Type B pancreatic cell (in vitro differentiated cells): ENCODE measurements around the gene LRRC1. TPM values are rescaled to one million over a fixed set of nuclear protein-coding genes. Genes with fewer than 3 reads are reported as not detected.

Source experiments
- DNase-seq: peaks from one replicate; pipeline ENCODE4 v3.0.0; 2021; ENCODE audit warnings: mixed read lengths; ENCODE audit not compliant: unreplicated experiment; ENCODE audit errors: extremely low spot score
- H3K27ac Mint-ChIP-seq: 2 replicates; pipeline ENCODE4 v1.8.0; 2021; ENCODE audit warnings: mild to moderate bottlenecking, mixed read lengths
- H3K27me3 Mint-ChIP-seq: 2 replicates; pipeline ENCODE4 v1.8.0; 2021; ENCODE audit warnings: mixed read lengths
- H3K36me3 Mint-ChIP-seq: 2 replicates; pipeline ENCODE4 v1.8.0; 2021; ENCODE audit warnings: mixed read lengths
- H3K4me1 Mint-ChIP-seq: one replicate; pipeline ENCODE4 v1.8.0; 2021; ENCODE audit warnings: mixed read lengths; ENCODE audit not compliant: unreplicated experiment
- H3K4me3 Mint-ChIP-seq: 2 replicates; pipeline ENCODE4 v1.8.0; 2021; ENCODE audit warnings: mild to moderate bottlenecking, mixed read lengths
- H3K9me3 Mint-ChIP-seq: 2 replicates; pipeline ENCODE4 v1.8.0; 2021; ENCODE audit warnings: mixed read lengths
- CTCF ChIP-seq: fragments of 200-600 bp; sonication (generic); conservative IDR thresholded peaks from 2 replicates; pipeline ENCODE4 v1.5.0; 2021; ENCODE audit warnings: antibody characterized with exemption, mild to moderate bottlenecking
- long read RNA-seq: library from polyadenylated mRNA; unstranded; transcript quantifications from one replicate; pipeline ENCODE4 v2.0.0, GENCODE V29; 2020
- total RNA-seq: library from RNA; stranded (reverse); gene quantifications from 2 replicates; pipeline ENCODE4 v1.2.1, GENCODE V29; 2021; ENCODE audit warnings: low replicate concordance

Gene LRRC1
- 28.9 and 60.0 TPM in 2 replicates for total RNA-seq
- long read RNA-seq, transcript LRRC1-202 (14 exons, 3,180 nt): major isoform, 15 of 44 reads
- long read RNA-seq, partial matches to known transcripts: 23 of 44 reads
- long read RNA-seq, other reads (novel, unspliced or antisense): 6 of 44 reads

DNA sequence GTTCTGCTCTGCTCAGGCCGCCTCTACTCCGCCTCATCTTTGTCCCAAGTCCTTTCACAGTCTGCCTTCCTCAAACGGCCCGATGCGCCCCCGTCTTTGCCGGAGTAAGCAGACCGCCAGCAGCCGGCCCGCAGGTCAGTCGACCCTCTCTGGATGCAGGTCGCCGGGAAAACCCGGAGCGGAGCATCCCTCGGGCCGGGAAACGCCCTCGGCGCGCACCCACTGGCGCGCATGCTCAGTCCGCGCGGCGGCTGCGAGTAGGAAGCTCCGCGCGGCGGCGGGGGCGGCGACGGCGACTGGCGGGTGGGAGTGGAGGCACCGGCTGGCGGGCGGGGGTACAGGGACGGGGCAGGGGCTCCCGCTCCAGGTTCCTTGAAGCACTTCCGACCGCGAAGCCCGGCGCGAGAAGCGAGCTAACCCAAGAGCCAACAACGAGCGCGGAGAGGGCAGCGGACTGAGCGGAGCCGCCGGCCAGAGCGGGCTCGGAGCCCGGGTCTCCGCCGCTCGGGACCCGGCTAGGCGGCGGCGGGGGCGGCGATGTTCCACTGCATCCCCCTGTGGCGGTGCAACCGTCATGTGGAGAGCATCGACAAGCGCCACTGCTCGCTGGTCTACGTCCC lies at the start of gene LRRC1:
Gene LRRC1 (plus strand): TSS at position 286 of the 620 bp plus-strand sequence. CDS start 252 bp downstream, at position 538.
- peak within 1 kb of the TSS; percentile 99 for H3K27ac Mint-ChIP-seq
- peak; percentile 98 for DNase-seq
- H3K4me3 Mint-ChIP-seq: peak within 1 kb of the TSS; percentile 98
- H3K9me3 Mint-ChIP-seq: no peaks in the 10 kb centered on the region
- H3K27me3 Mint-ChIP-seq: peaks cover 14% of the 10 kb centered on the region
- H3K4me1 Mint-ChIP-seq: peaks cover 39% of the 10 kb centered on the region
- H3K36me3 Mint-ChIP-seq: peaks cover 4% of the 10 kb centered on the region
- no peak for TF ChIP-seq CTCF

DNA sequence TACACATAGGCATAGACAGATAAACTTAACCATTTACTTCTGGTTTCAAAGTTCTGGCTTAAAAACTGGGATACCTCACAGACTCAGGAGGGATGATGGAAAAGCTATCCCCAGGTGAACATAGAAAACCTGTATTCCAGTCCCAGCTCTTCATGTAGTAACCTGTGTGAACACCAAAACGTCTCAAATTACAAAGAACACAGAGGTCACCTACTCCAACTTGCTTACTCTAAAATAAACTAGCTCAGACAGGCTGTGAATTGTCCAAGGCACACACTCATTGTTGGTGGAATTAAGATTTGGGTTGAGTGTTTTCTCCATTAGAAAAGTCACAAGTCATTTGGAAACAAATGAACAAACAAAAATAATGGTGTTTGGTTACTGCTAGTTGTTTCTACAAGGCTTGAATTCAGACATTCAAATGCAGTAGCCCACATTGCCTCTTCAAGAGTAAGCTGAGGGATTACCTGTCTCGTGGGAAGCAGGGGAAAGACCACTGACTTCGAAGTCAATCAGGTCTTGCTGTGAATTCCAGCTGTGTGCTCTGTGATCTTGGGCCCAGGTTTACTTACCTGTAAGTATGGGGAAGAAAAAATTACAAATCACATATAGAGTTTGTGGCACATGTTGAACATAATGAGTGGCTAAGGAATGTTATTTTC lies 48.2 kb upstream of the LRRC1 start:
- peak overlapping the region; percentile 62 for H3K4me3 Mint-ChIP-seq
- peaks cover 13% of the 10 kb centered on the region for H3K4me1 Mint-ChIP-seq
- no peak for DNase-seq
- peak overlapping the region; percentile 62 for H3K27ac Mint-ChIP-seq
- H3K9me3 Mint-ChIP-seq: no peaks in the 10 kb centered on the region
- H3K27me3 Mint-ChIP-seq: no peaks in the 10 kb centered on the region
- H3K36me3 Mint-ChIP-seq: peaks cover 15% of the 10 kb centered on the region
- TF ChIP-seq CTCF: no peak

- H3K9me3 Mint-ChIP-seq: no peaks in the 10 kb centered on the region
- no peak for TF ChIP-seq CTCF
- H3K27ac Mint-ChIP-seq: peak overlapping the region; percentile 86
- peaks cover 8% of the 10 kb centered on the region for H3K4me1 Mint-ChIP-seq
- DNase-seq: no peak
- H3K4me3 Mint-ChIP-seq: no peak overlapping the region
- H3K36me3 Mint-ChIP-seq: peaks cover 7% of the 10 kb centered on the region
- no peaks in the 10 kb centered on the region for H3K27me3 Mint-ChIP-seq
These were observed 44.7 kb upstream of the LRRC1 start for GRCh38 chr6:53750052-53750650.

GRCh38 chr6:53751417-53751816 lies 43.4 kb upstream of the LRRC1 start:
- no peak overlapping the region for H3K4me3 Mint-ChIP-seq
- TF ChIP-seq CTCF: no peak
- H3K27me3 Mint-ChIP-seq: no peaks in the 10 kb centered on the region
- H3K4me1 Mint-ChIP-seq: peaks cover 7% of the 10 kb centered on the region
- H3K27ac Mint-ChIP-seq: no peak overlapping the region
- H3K9me3 Mint-ChIP-seq: no peaks in the 10 kb centered on the region
- no peak for DNase-seq
- H3K36me3 Mint-ChIP-seq: peaks cover 7% of the 10 kb centered on the region

DNA sequence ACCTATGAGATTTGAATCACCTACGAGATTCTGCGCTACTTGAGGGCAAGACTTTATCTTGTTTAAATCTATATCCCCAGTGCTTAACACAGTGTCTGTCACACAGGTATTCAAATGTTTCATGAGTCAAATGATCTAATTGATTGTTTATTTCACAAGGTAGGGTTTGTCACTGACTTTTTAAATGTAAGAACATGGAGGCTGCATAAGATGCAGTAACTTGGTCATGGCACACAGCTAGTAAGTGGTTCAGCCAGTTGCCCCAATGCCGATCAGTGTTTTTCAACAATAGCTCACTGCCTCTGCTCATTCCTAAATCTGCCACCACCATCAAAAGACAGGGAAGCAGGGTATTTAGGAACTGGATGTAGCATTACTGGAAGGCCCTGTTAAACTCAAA lies 42.4 kb upstream of the LRRC1 start:
- H3K27ac Mint-ChIP-seq: peak overlapping the region; percentile 35
- peaks cover 7% of the 10 kb centered on the region for H3K36me3 Mint-ChIP-seq
- no peaks in the 10 kb centered on the region for H3K9me3 Mint-ChIP-seq
- H3K27me3 Mint-ChIP-seq: no peaks in the 10 kb centered on the region
- no peak for DNase-seq
- TF ChIP-seq CTCF: no peak
- H3K4me1 Mint-ChIP-seq: no peaks in the 10 kb centered on the region
- no peak overlapping the region for H3K4me3 Mint-ChIP-seq
